HEK293T (cell line): Measurements from ENCODE around the gene WDR36.

Experiments
- CTCF ChIA-PET: fragments of 350-600 bp; formaldehyde crosslinking; extraction: SDS; loops from one replicate; lab custom pipeline; 2021; ENCODE audit warnings: antibody characterized with exemption, inconsistent platforms; lab: Yijun Ruan, JAX
- POLR2A ChIA-PET: fragments of 350-600 bp; formaldehyde crosslinking; extraction: SDS; loops from one replicate; lab custom pipeline; 2020; ENCODE audit warnings: antibody characterized with exemption, inconsistent platforms; lab: Yijun Ruan, JAX
- DNase-seq: peaks from one replicate; pipeline ENCODE4 v3.0.0; 2012; ENCODE audit warnings: mixed read lengths; ENCODE audit errors: extremely low spot score
- ARNT ChIP-seq: fragments of 450-650 bp; IDR thresholded peaks from 2 replicates; pipeline ENCODE4 v1.6.1; 2017; ENCODE audit warnings: mild to moderate bottlenecking
- BHLHE40 ChIP-seq: fragments of 450-650 bp; IDR thresholded peaks from 2 replicates; pipeline ENCODE4 v1.6.1; 2016; ENCODE audit warnings: mild to moderate bottlenecking, moderate library complexity, borderline replicate concordance
- CTBP1 ChIP-seq: fragments of 450-650 bp; IDR thresholded peaks from 2 replicates; pipeline ENCODE4 v1.6.1; 2016; ENCODE audit warnings: borderline replicate concordance
- ELF4 ChIP-seq: fragments of 450-650 bp; IDR thresholded peaks from 2 replicates; pipeline ENCODE4 v1.6.1; 2017; ENCODE audit warnings: antibody characterized with exemption
- FOXA1 ChIP-seq: fragments of 450-650 bp; IDR thresholded peaks from 2 replicates; pipeline ENCODE4 v1.6.1; 2016; ENCODE audit warnings: mild to moderate bottlenecking
- FOXK2 ChIP-seq: fragments of 450-650 bp; IDR thresholded peaks from 2 replicates; pipeline ENCODE4 v1.6.1; 2016; ENCODE audit warnings: mild to moderate bottlenecking
- FOXM1 ChIP-seq: fragments of 450-650 bp; IDR thresholded peaks from 2 replicates; pipeline ENCODE4 v1.6.1; 2017; ENCODE audit warnings: mild to moderate bottlenecking, borderline replicate concordance
- HDGF ChIP-seq: fragments of 450-650 bp; IDR thresholded peaks from 2 replicates; pipeline ENCODE4 v1.6.1; 2017; ENCODE audit warnings: antibody characterized with exemption, borderline replicate concordance
- L3MBTL2 ChIP-seq: fragments of 450-650 bp; conservative IDR thresholded peaks from 2 replicates; pipeline ENCODE4 v1.6.1; 2016; ENCODE audit warnings: mild to moderate bottlenecking
- LEF1 ChIP-seq: fragments of 450-650 bp; IDR thresholded peaks from 2 replicates; pipeline ENCODE4 v1.6.1; 2017; ENCODE audit warnings: mild to moderate bottlenecking, borderline replicate concordance
- NFRKB ChIP-seq: fragments of 450-650 bp; IDR thresholded peaks from 2 replicates; pipeline ENCODE4 v1.6.1; 2016; ENCODE audit warnings: mild to moderate bottlenecking, moderate library complexity
- SP1 ChIP-seq: fragments of 450-650 bp; IDR thresholded peaks from 2 replicates; pipeline ENCODE4 v1.6.1; 2017
- SUZ12 ChIP-seq: fragments of 450-650 bp; IDR thresholded peaks from 2 replicates; pipeline ENCODE4 v1.6.1; 2016; ENCODE audit warnings: mild to moderate bottlenecking
- TARDBP ChIP-seq: fragments of 450-650 bp; IDR thresholded peaks from 2 replicates; pipeline ENCODE4 v1.6.1; 2016
- ZNF384 ChIP-seq: fragments of 450-650 bp; IDR thresholded peaks from 2 replicates; pipeline ENCODE4 v1.6.1; 2016
- TF ChIP-seq, protein P1 (sequence below): fragments of 450-650 bp; IDR thresholded peaks from 2 replicates; pipeline ENCODE4 v1.6.1; 2016

The WDR36 gene

DNA sequence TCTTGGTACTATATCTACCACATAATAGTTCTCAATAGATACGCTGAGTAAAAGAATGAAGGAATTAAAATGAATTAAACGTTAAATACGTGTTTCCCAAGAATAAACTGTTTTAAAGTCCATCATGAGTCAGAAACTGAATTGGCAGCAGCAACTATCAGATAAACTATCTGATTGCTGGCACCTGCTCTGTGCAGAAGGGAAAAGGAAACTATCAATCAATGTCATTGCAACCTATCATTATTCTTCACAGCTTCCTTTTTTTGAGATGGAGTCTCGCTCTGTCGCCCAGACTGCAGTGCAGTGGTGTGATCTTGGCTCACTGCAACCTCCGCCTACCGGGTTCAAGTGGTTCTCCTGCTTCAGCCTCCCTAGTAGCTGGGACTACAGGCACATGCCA is 8.8 kb upstream of the WDR36 start:
- CTCF ChIA-PET = no interaction called here
- TF ChIP-seq, protein P1, sequence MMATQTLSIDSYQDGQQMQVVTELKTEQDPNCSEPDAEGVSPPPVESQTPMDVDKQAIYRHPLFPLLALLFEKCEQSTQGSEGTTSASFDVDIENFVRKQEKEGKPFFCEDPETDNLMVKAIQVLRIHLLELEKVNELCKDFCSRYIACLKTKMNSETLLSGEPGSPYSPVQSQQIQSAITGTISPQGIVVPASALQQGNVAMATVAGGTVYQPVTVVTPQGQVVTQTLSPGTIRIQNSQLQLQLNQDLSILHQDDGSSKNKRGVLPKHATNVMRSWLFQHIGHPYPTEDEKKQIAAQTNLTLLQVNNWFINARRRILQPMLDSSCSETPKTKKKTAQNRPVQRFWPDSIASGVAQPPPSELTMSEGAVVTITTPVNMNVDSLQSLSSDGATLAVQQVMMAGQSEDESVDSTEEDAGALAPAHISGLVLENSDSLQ = peak; percentile 36; the same call in 1 of the 2 replicates
- TF ChIP-seq CTBP1 (no peak), FOXA1 (no peak), FOXM1 (no peak)
- POLR2A ChIA-PET = no interaction called here

DNA sequence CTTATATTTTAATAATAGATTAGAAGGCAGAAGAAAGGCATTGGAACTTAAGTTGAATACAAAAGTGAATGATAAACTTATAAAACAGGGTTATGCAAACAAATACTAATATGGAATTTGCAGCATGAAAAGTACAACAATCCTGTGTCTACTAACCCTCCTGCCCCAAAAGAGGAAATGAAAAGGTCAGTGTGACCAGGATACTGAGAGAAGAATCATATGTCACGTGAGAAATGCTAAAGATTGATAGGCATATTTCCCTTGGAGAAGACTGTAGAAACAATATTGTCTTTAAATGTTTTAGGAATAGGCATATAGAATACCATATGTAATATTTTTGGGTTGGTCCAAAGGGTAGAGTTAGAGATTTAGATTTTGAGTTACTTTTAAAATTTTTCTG is 3.8 kb downstream of the WDR36 start:
- TF ChIP-seq CTBP1 (no peak), SUZ12 (no peak), ELF4 (no peak), LEF1 (no peak), ZNF384 (no peak), NFRKB (no peak), TARDBP (no peak), FOXA1 (no peak), HDGF (no peak), FOXM1 (no peak), ARNT (no peak), FOXK2 (no peak), BHLHE40 (no peak), SP1 (no peak), L3MBTL2 (no peak)
- TF ChIP-seq, protein P1 = no peak
- CTCF ChIA-PET = no interaction called here
- POLR2A ChIA-PET = no interaction called here
- no peak for DNase-seq

More for the DNA sequence above, 8.8 kb upstream of the WDR36 start:
- DNase-seq = no peak

- POLR2A ChIA-PET = no interaction called here
- CTCF ChIA-PET = no interaction called here
- TF ChIP-seq NFRKB = no peak
- TF ChIP-seq ELF4 = no peak
- no peak for TF ChIP-seq L3MBTL2
- TF ChIP-seq CTBP1 = no peak
- TF ChIP-seq FOXM1 = no peak
- TF ChIP-seq TARDBP = no peak
- TF ChIP-seq FOXA1 = no peak
- TF ChIP-seq BHLHE40 = no peak
- TF ChIP-seq, protein P1 = no peak
- no peak for TF ChIP-seq LEF1
- TF ChIP-seq ARNT = no peak
- no peak for TF ChIP-seq SUZ12
- TF ChIP-seq ZNF384 = no peak
- TF ChIP-seq FOXK2 = no peak
- no peak for TF ChIP-seq SP1
- TF ChIP-seq HDGF = no peak
- no peak for DNase-seq
Observed at GRCh38 chr5:111099058-111099778, 7.1 kb downstream of the WDR36 start.

GRCh38 chr5:111106320-111106948 is 14.3 kb downstream of the WDR36 start:
- ChIA-PET CTCF (no interaction called here), POLR2A (no interaction called here)
- TF ChIP-seq, protein P1 = no peak
- no peak for TF ChIP-seq CTBP1
- TF ChIP-seq SP1 = no peak
- TF ChIP-seq FOXK2 = no peak
- no peak for TF ChIP-seq ZNF384
- no peak for TF ChIP-seq SUZ12
- TF ChIP-seq FOXA1 = no peak
- TF ChIP-seq L3MBTL2 = no peak
- no peak for TF ChIP-seq FOXM1

GRCh38 chr5:111107371-111107770 is 15.2 kb downstream of the WDR36 start:
- ChIA-PET CTCF (no interaction called here), POLR2A (no interaction called here)
- DNase-seq = no peak
- TF ChIP-seq BHLHE40 (no peak), SP1 (no peak), HDGF (no peak), ELF4 (no peak), SUZ12 (no peak), LEF1 (no peak), ARNT (no peak), ZNF384 (no peak), TARDBP (no peak)
- TF ChIP-seq, protein P1 = no peak

More at GRCh38 chr5:111106320-111106948, 14.3 kb downstream of the WDR36 start:
- DNase-seq = no peak
